H9 (cell line): ENCODE data around the gene NR2F2. TPM values are rescaled to one million over a fixed set of nuclear protein-coding genes. Genes with fewer than 3 reads are reported as not detected.
A peak's percentile ranks its signal among the peaks of the same experiment; 100 is the strongest.

Experiments
- DNase-seq: peaks from one replicate; pipeline ENCODE4 v3.0.0-alpha.2; 2017
- H2AFZ ChIP-seq: one replicate; pipeline ENCODE4 v1.6.1; 2013; ENCODE audit warnings: mild to moderate bottlenecking, low read length, control low read depth, moderate library complexity
- H2AK5ac ChIP-seq: 2 replicates; pipeline ENCODE4 v1.6.1; 2013; ENCODE audit warnings: low read length, control low read depth, mixed read lengths; ENCODE audit not compliant: insufficient read length
- H2BK120ac ChIP-seq: one replicate; pipeline ENCODE4 v1.6.1; 2013; ENCODE audit warnings: low read depth, mild to moderate bottlenecking, low read length, control low read depth, inconsistent platforms; ENCODE audit not compliant: poor library complexity, severe bottlenecking
- H2BK12ac ChIP-seq: 2 replicates; pipeline ENCODE4 v1.6.1; 2013; ENCODE audit warnings: low read length, control low read depth, mixed read lengths, low read depth; ENCODE audit not compliant: insufficient read length
- H2BK15ac ChIP-seq: 2 replicates; pipeline ENCODE4 v1.6.1; 2013; ENCODE audit warnings: low read depth, low read length, control low read depth
- H2BK20ac ChIP-seq: one replicate; pipeline ENCODE4 v1.6.1; 2013; ENCODE audit warnings: low read depth, mild to moderate bottlenecking, low read length, control low read depth, inconsistent platforms; ENCODE audit not compliant: poor library complexity, severe bottlenecking
- H2BK5ac ChIP-seq: 2 replicates; pipeline ENCODE4 v1.6.1; 2013; ENCODE audit warnings: low read length, control low read depth, mixed read lengths; ENCODE audit not compliant: insufficient read length
- H3K14ac ChIP-seq: 2 replicates; pipeline ENCODE4 v1.6.1; 2013; ENCODE audit warnings: low read length, control low read depth; ENCODE audit not compliant: insufficient read depth
- H3K18ac ChIP-seq: 2 replicates; pipeline ENCODE4 v1.6.1; 2013; ENCODE audit warnings: low read depth, mild to moderate bottlenecking, mixed read lengths, low read length, control low read depth; ENCODE audit not compliant: insufficient read length
- H3K23ac ChIP-seq: 2 replicates; pipeline ENCODE4 v1.6.1; 2013; ENCODE audit warnings: low read length, control low read depth, mixed read lengths, low read depth; ENCODE audit not compliant: insufficient read length
- H3K23me2 ChIP-seq: 2 replicates; pipeline ENCODE4 v1.6.1; 2013; ENCODE audit warnings: low read depth, mild to moderate bottlenecking, mixed read lengths, low read length, control low read depth; ENCODE audit not compliant: insufficient read length, poor library complexity, severe bottlenecking
- H3K27ac ChIP-seq: 2 replicates; pipeline ENCODE4 v1.5.1; 2013; ENCODE audit warnings: low read length, control low read depth, mixed read lengths, low read depth; ENCODE audit not compliant: insufficient read length
- H3K27me3 ChIP-seq: 2 replicates; pipeline ENCODE4 v1.6.1; 2013; ENCODE audit warnings: low read length, control low read depth, inconsistent platforms; ENCODE audit not compliant: insufficient read depth
- H3K4ac ChIP-seq: 2 replicates; pipeline ENCODE4 v1.6.1; 2013; ENCODE audit warnings: low read depth, mild to moderate bottlenecking, control low read depth, inconsistent platforms, low read length, moderate library complexity
- H3K4me1 ChIP-seq: 2 replicates; pipeline ENCODE4 v1.6.1; 2013; ENCODE audit warnings: low read length, control low read depth, inconsistent platforms; ENCODE audit not compliant: insufficient read depth
- H3K4me2 ChIP-seq: 2 replicates; pipeline ENCODE4 v1.6.1; 2013; ENCODE audit warnings: low read length, control low read depth, mixed read lengths; ENCODE audit not compliant: insufficient read length, insufficient read depth
- H3K56ac ChIP-seq: 2 replicates; pipeline ENCODE4 v1.6.1; 2013; ENCODE audit warnings: low read depth, mild to moderate bottlenecking, mixed read lengths, low read length, control low read depth; ENCODE audit not compliant: insufficient read length
- H3K79me1 ChIP-seq: 2 replicates; pipeline ENCODE4 v1.6.1; 2013; ENCODE audit warnings: low read depth, mild to moderate bottlenecking, moderate library complexity, low read length, control low read depth, inconsistent platforms; ENCODE audit not compliant: insufficient read depth, poor library complexity, severe bottlenecking
- H3K79me2 ChIP-seq: 2 replicates; pipeline ENCODE4 v1.6.1; 2013; ENCODE audit warnings: low read length, control low read depth, inconsistent platforms; ENCODE audit not compliant: insufficient read depth
- H3K9ac ChIP-seq: 2 replicates; pipeline ENCODE4 v1.6.1; 2013; ENCODE audit warnings: low read length, control low read depth, mixed read lengths; ENCODE audit not compliant: insufficient read length; ENCODE audit errors: extremely low read depth
- H3K9me3 ChIP-seq: one replicate; pipeline ENCODE4 v1.6.1; 2013; ENCODE audit warnings: low read depth, low read length, inconsistent platforms; ENCODE audit not compliant: control insufficient read depth
- H3T11ph ChIP-seq: one replicate; pipeline ENCODE4 v1.6.1; 2013; ENCODE audit warnings: mild to moderate bottlenecking, low read length, control low read depth, inconsistent platforms
- H4K20me1 ChIP-seq: one replicate; pipeline ENCODE4 v1.6.1; 2013; ENCODE audit not compliant: control insufficient read depth, insufficient read length, insufficient read depth
- H4K5ac ChIP-seq: 2 replicates; pipeline ENCODE4 v1.6.1; 2013; ENCODE audit warnings: low read depth, mild to moderate bottlenecking, mixed read lengths, low read length, control low read depth; ENCODE audit not compliant: insufficient read length
- H4K8ac ChIP-seq: replicated peaks from 2 replicates; pipeline ENCODE4 v1.6.1; 2013; ENCODE audit warnings: low read length, control low read depth, mixed read lengths, low read depth; ENCODE audit not compliant: insufficient read length
- H4K91ac ChIP-seq: 2 replicates; pipeline ENCODE4 v1.6.1; 2013; ENCODE audit warnings: low read depth, mild to moderate bottlenecking, moderate library complexity, mixed read lengths, low read length, control low read depth; ENCODE audit not compliant: insufficient read length
- H3K27ac Mint-ChIP-seq, 3 experiments: 2 replicates in 2 of 3; 3 replicates in 1 of 3; pipeline ENCODE4 v1.8.0; 2020 to 2021; ENCODE audit warnings: mixed read lengths in 3 of 3, mild to moderate bottlenecking in 1 of 3, moderate library complexity in 1 of 3
- H3K27me3 Mint-ChIP-seq: 2 replicates; pipeline ENCODE4 v1.8.0; 2021; ENCODE audit warnings: low read depth, mild to moderate bottlenecking, moderate library complexity, mixed read lengths
- H3K36me3 Mint-ChIP-seq, 3 experiments: 2 replicates in 2 of 3; 3 replicates in 1 of 3; pipeline ENCODE4 v1.8.0; 2020 to 2021; ENCODE audit warnings: low read depth in 3 of 3, mixed read lengths in 3 of 3; ENCODE audit not compliant: insufficient read depth in 1 of 3
- H3K4me1 Mint-ChIP-seq, 2 experiments: 2 replicates each; pipeline ENCODE4 v1.8.0; 2020; ENCODE audit warnings: mixed read lengths in 2 of 2
- H3K4me3 Mint-ChIP-seq, 2 experiments: 2 replicates in 1 of 2; 3 replicates in 1 of 2; pipeline ENCODE4 v1.8.0; 2020 to 2021; ENCODE audit warnings: mild to moderate bottlenecking in 2 of 2, mixed read lengths in 2 of 2, moderate library complexity in 1 of 2
- H3K9me3 Mint-ChIP-seq, 2 experiments: 2 replicates in 1 of 2; 3 replicates in 1 of 2; pipeline ENCODE4 v1.8.0; 2020; ENCODE audit warnings: mild to moderate bottlenecking in 2 of 2, mixed read lengths in 2 of 2, moderate library complexity in 1 of 2
- WGBS: extraction: QIAGEN DNeasy Blood & Tissue Kit; methylation state at CpG from one replicate; pipeline ENCODE4 v1.1.7; 2013; ENCODE audit warnings: missing lambda C conversion rate, low lambda C conversion rate, mixed read lengths; ENCODE audit not compliant: insufficient read length; ENCODE audit errors: extremely low coverage; 5-methylcytosine and 5-hydroxymethylcytosine counted together
- total RNA-seq: library from RNA; stranded (reverse); gene quantifications from 2 replicates; pipeline ENCODE4 v1.2.1, GENCODE V29; 2021
- TF ChIP-seq, protein P1 (sequence below): fragments of 200-600 bp; sonication (generic); conservative IDR thresholded peaks from 3 replicates; pipeline ENCODE4 v1.8.0; 2021; ENCODE audit warnings: antibody characterized with exemption, mild to moderate bottlenecking

The NR2F2 gene
- total RNA-seq, 1 experiment from 2014 or later, result 0.24 TPM

DNA sequence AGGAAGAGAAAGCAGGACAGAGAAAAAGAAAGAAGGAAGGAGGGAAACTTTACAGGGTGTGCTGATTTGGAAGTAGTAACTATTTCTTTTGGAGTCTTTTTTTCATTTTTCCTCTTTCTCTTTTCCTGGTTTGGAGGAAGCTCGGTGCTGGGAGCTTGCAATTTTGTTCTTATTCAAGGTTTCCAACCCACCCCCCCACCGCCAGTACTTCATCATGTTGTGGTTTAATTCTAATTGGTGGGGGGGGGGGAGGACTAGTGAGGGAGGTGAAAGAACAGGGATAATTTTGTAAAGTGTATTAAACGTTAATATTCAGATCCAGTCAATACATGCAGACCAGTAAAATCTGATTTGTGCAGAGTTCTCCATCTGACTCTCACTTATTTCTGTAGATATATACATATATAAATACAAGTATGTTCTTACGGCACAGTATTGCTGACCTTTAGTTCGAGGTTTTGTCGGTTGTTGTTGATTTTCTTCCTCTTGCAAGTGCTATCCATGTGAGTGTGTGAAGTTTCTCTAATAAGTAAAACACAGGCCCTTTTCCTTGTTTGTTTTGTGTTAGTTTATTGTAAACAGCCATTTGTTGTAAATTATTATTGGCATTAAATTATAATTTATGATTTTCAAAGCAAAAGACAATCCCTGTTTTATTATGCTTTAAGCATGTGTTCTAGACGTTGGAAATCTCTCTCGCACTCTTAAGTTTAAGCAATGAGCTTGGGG, 9.3 kb downstream of the NR2F2 start:
- Histone ChIP-seq H3K79me2 (no peaks in the 10 kb centered on the region), H2BK15ac (no peak overlapping the region), H3K56ac (no peak overlapping the region), H2BK120ac (no peak overlapping the region), H2BK12ac (no peak overlapping the region), H2AK5ac (no peak overlapping the region), H4K91ac (no peak overlapping the region), H3K9me3 (no peaks in the 10 kb centered on the region), H4K5ac (no peak overlapping the region), H2BK20ac (no peak overlapping the region), H3K23ac (no peak overlapping the region), H4K20me1 (no peaks in the 10 kb centered on the region), H2AFZ (no peak overlapping the region), H3K27ac (no peak overlapping the region), H3K9ac (no peak overlapping the region), H3K23me2 (peaks cover 17% of the 10 kb centered on the region), H3T11ph (no peak overlapping the region), H3K18ac (no peak overlapping the region), H3K4me1 (peaks cover 11% of the 10 kb centered on the region; the same call in 1 of the 2 replicates), H4K8ac (no peak overlapping the region), H3K79me1 (no peaks in the 10 kb centered on the region), H3K4me2 (peak overlapping the region; percentile 57), H3K14ac (no peak overlapping the region), H2BK5ac (no peak overlapping the region), H3K4ac (no peak overlapping the region), H3K27me3 (peaks cover 62% of the 10 kb centered on the region)
- H3K27ac Mint-ChIP-seq, result no peak overlapping the region; a peak in 1 of 7 replicates
- H3K4me1 Mint-ChIP-seq, result peaks cover 70 to 89% of the 10 kb centered on the region in 2 experiments
- TF ChIP-seq, protein P1, sequence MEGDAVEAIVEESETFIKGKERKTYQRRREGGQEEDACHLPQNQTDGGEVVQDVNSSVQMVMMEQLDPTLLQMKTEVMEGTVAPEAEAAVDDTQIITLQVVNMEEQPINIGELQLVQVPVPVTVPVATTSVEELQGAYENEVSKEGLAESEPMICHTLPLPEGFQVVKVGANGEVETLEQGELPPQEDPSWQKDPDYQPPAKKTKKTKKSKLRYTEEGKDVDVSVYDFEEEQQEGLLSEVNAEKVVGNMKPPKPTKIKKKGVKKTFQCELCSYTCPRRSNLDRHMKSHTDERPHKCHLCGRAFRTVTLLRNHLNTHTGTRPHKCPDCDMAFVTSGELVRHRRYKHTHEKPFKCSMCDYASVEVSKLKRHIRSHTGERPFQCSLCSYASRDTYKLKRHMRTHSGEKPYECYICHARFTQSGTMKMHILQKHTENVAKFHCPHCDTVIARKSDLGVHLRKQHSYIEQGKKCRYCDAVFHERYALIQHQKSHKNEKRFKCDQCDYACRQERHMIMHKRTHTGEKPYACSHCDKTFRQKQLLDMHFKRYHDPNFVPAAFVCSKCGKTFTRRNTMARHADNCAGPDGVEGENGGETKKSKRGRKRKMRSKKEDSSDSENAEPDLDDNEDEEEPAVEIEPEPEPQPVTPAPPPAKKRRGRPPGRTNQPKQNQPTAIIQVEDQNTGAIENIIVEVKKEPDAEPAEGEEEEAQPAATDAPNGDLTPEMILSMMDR, result no peak
- WGBS, result no CpG with 5 or more reads among the region's 8 CpGs
- DNase-seq, result no peak
- no peaks in the 10 kb centered on the region; a peak in 1 of 7 replicates for H3K36me3 Mint-ChIP-seq
- H3K9me3 Mint-ChIP-seq, result peaks cover 0 to 4% of the 10 kb centered on the region in 2 experiments; a peak in 2 of 5 replicates
- peaks cover 60% of the 10 kb centered on the region for H3K27me3 Mint-ChIP-seq
- H3K4me3 Mint-ChIP-seq, result peak overlapping the region; percentile 67 to 85
